ENCODE results near the gene SLC25A4. TPM values are rescaled to one million over a fixed set of nuclear protein-coding genes. Genes with fewer than 3 reads are reported as not detected.

Gene SLC25A4
- polyA plus RNA-seq, 3 donors = 0.07 TPM; not detected in 2

GRCh38 chr4:185179488-185179887 lies 36.4 kb downstream of the SLC25A4 start:
- H4K20me1 ChIP-seq (ENCODE audit: insufficient read depth, low read length) = no peaks in the 10 kb centered on the region
- Mint-ChIP-seq H3K27me3 (ENCODE audit: low read depth in 3 of 3) (peaks cover 0 to 2% (median 0%) of the 10 kb centered on the region in 3 donors), H3K9me3 (no peaks in the 10 kb centered on the region), H3K4me3 (no peak overlapping the region), H3K27ac (no peak overlapping the region), H3K36me3 (peaks cover 12% of the 10 kb centered on the region in 2 donors), H3K4me1 (no peaks in the 10 kb centered on the region)
- no peaks in the 10 kb centered on the region for H3K79me2 ChIP-seq (ENCODE audit: insufficient read depth, low read length)
- no peaks in the 10 kb centered on the region for H3K9me3 ChIP-seq (replicated peaks in 1 of 2; ENCODE audit: control insufficient read depth in 1 of 2, insufficient read depth in 1 of 2, low read length in 2 of 2)
- H3K4me1 ChIP-seq (ENCODE audit: control insufficient read depth in 1 of 2, insufficient read depth in 2 of 2, low read length in 2 of 2) = no peaks in the 10 kb centered on the region
- DNase-seq = no peak
- no peak overlapping the region for H3K4me3 ChIP-seq (replicated peaks in 1 of 3; ENCODE audit: low read depth in 2 of 3, low read length in 3 of 3)
- no peak overlapping the region for H3K4me2 ChIP-seq (replicated peaks; ENCODE audit: extremely low read depth, low read length, poor library complexity, severe bottlenecking)
- H3K36me3 ChIP-seq (replicated peaks in 1 of 2; ENCODE audit: control insufficient read depth in 1 of 2, insufficient read depth in 2 of 2, low read length in 2 of 2) = peaks cover 3 to 11% of the 10 kb centered on the region in 2 donors
- H3K27me3 ChIP-seq (ENCODE audit: control insufficient read depth in 2 of 2, insufficient read depth in 2 of 2, low read length in 2 of 2) = no peaks in the 10 kb centered on the region
- no peak overlapping the region for H3K9ac ChIP-seq (ENCODE audit: insufficient read depth, low read length, poor library complexity, severe bottlenecking)
- intact Hi-C loops (cut with micrococcal nuclease) = no loop called here
- H3K27ac ChIP-seq (ENCODE audit: low read depth in 1 of 2, low read length in 2 of 2) = no peak overlapping the region
- TF ChIP-seq CTCF (IDR thresholded peaks at IDR 0.05) = no peak
- H2AFZ ChIP-seq (ENCODE audit: insufficient read depth, low read depth, low read length, poor library complexity, severe bottlenecking) = no peak overlapping the region
- 69% methylated on average over 2 of the region's 3 CpGs for WGBS (ENCODE audit: insufficient coverage)

- Mint-ChIP-seq H3K4me1 (no peaks in the 10 kb centered on the region), H3K36me3 (peaks cover 2 to 4% of the 10 kb centered on the region in 2 donors), H3K27me3 (ENCODE audit: low read depth in 3 of 3) (peaks cover 0 to 2% (median 1%) of the 10 kb centered on the region in 3 donors), H3K9me3 (no peaks in the 10 kb centered on the region), H3K27ac (no peak overlapping the region), H3K4me3 (no peak overlapping the region)
- no peaks in the 10 kb centered on the region for H3K27me3 ChIP-seq (ENCODE audit: control insufficient read depth in 2 of 2, insufficient read depth in 2 of 2, low read length in 2 of 2)
- H3K27ac ChIP-seq (ENCODE audit: low read depth in 1 of 2, low read length in 2 of 2) = no peak overlapping the region
- peaks cover 0 to 1% of the 10 kb centered on the region in 2 donors for H3K36me3 ChIP-seq (replicated peaks in 1 of 2; ENCODE audit: control insufficient read depth in 1 of 2, insufficient read depth in 2 of 2, low read length in 2 of 2)
- H3K9me3 ChIP-seq (replicated peaks in 1 of 2; ENCODE audit: control insufficient read depth in 1 of 2, insufficient read depth in 1 of 2, low read length in 2 of 2) = no peaks in the 10 kb centered on the region
- no peak overlapping the region for H3K4me3 ChIP-seq (replicated peaks in 1 of 3; ENCODE audit: low read depth in 2 of 3, low read length in 3 of 3)
- H3K79me2 ChIP-seq (ENCODE audit: insufficient read depth, low read length) = no peaks in the 10 kb centered on the region
- H2AFZ ChIP-seq (ENCODE audit: insufficient read depth, low read depth, low read length, poor library complexity, severe bottlenecking) = no peak overlapping the region
- intact Hi-C loops (cut with micrococcal nuclease) = no loop called here
- 92% methylated on average over 2 of the region's 2 CpGs for WGBS (ENCODE audit: insufficient coverage)
- TF ChIP-seq CTCF (IDR thresholded peaks at IDR 0.05) = no peak
- no peak for DNase-seq
- no peak overlapping the region for H3K4me2 ChIP-seq (replicated peaks; ENCODE audit: extremely low read depth, low read length, poor library complexity, severe bottlenecking)
- H3K4me1 ChIP-seq (ENCODE audit: control insufficient read depth in 1 of 2, insufficient read depth in 2 of 2, low read length in 2 of 2) = no peaks in the 10 kb centered on the region
- H4K20me1 ChIP-seq (ENCODE audit: insufficient read depth, low read length) = no peaks in the 10 kb centered on the region
- H3K9ac ChIP-seq (ENCODE audit: insufficient read depth, low read length, poor library complexity, severe bottlenecking) = no peak overlapping the region
Measured at GRCh38 chr4:185182239-185182638, 39.2 kb downstream of the SLC25A4 start.
